GM18870 (cell line): ENCODE measurements around the gene FLYWCH1.

Experiments used
- ATAC-seq: cut with Tn5 transposase; IDR thresholded peaks from one replicate; pipeline ENCODE4 v1.9.1; 2021; ENCODE audit warnings: moderate library complexity; ENCODE audit not compliant: unreplicated experiment

FLYWCH1 gene

GRCh38 chr16:2981177-2981898 lies 69.6 kb downstream of the FLYWCH1 start:
- no peak for ATAC-seq

GRCh38 chr16:2981899-2982250 lies 70.1 kb downstream of the FLYWCH1 start:
- ATAC-seq, result no peak

GRCh38 chr16:2982402-2982801 lies 70.7 kb downstream of the FLYWCH1 start:
- ATAC-seq, result no peak

- ATAC-seq, result no peak
These were observed 72.0 kb downstream of the FLYWCH1 start for GRCh38 chr16:2983706-2984136.

- ATAC-seq, result no peak
These were observed 73.7 kb downstream of the FLYWCH1 start for GRCh38 chr16:2985462-2985861.

- no peak for ATAC-seq
These were observed 74.2 kb downstream of the FLYWCH1 start for GRCh38 chr16:2985893-2986355.

GRCh38 chr16:2986623-2987188 lies 75.0 kb downstream of the FLYWCH1 start:
- ATAC-seq, result no peak

- no peak for ATAC-seq
These were observed 75.6 kb downstream of the FLYWCH1 start for GRCh38 chr16:2987286-2987685.

- ATAC-seq, result no peak
These were observed 76.1 kb downstream of the FLYWCH1 start for GRCh38 chr16:2987833-2988232.

GRCh38 chr16:2988590-2989099 lies 76.9 kb downstream of the FLYWCH1 start:
- ATAC-seq, result no peak

- no peak for ATAC-seq
These were observed 79.2 kb downstream of the FLYWCH1 start for GRCh38 chr16:2990891-2991290.

GRCh38 chr16:2991566-2992261 lies 80.0 kb downstream of the FLYWCH1 start:
- no peak for ATAC-seq

- ATAC-seq, result no peak
These were observed 80.8 kb downstream of the FLYWCH1 start for GRCh38 chr16:2992383-2993081.

GRCh38 chr16:2996298-2996697 lies 84.6 kb downstream of the FLYWCH1 start:
- no peak for ATAC-seq

- ATAC-seq, result no peak
These were observed 88.2 kb downstream of the FLYWCH1 start for GRCh38 chr16:2999929-3000328.

GRCh38 chr16:3000540-3000939 lies 88.8 kb downstream of the FLYWCH1 start:
- no peak for ATAC-seq
